ENCODE results near the gene GMDS.

GRCh38 chr6:1597121-1597744, 648.2 kb downstream of the GMDS start:
- TF ChIP-seq CBFB (CRISPR knock-in tag; IDR thresholded peaks at IDR 0.05; ENCODE audit: low read depth) (no peak), RELA (CRISPR knock-in tag; IDR thresholded peaks at IDR 0.05; ENCODE audit: borderline replicate concordance) (no peak), CREM (CRISPR knock-in tag; IDR thresholded peaks at IDR 0.05) (no peak), CDX4 (CRISPR knock-in tag; IDR thresholded peaks at IDR 0.05; ENCODE audit: borderline replicate concordance) (no peak), ZNF121 (CRISPR knock-in tag; IDR thresholded peaks at IDR 0.05) (no peak), CTCF (IDR thresholded peaks at IDR 0.05) (no peak), ZNF232 (CRISPR knock-in tag; IDR thresholded peaks at IDR 0.05) (no peak), TP53 (CRISPR knock-in tag; IDR thresholded peaks at IDR 0.05) (no peak), ESRRA (CRISPR knock-in tag; IDR thresholded peaks at IDR 0.05; ENCODE audit: borderline replicate concordance) (no peak)

All from WTC11 (cell line).